AG10803 (cell line): ENCODE results near the gene C6orf47.

ENCODE experiments used
- DNase-seq: peaks from one replicate; pipeline ENCODE4 v3.0.0; 2010; ENCODE audit warnings: low read depth
- H3K4me3 ChIP-seq: 2 replicates; pipeline ENCODE4 v1.5.1; 2011; ENCODE audit warnings: mild to moderate bottlenecking, low read length, control low read depth
- TF ChIP-seq, protein P1 (sequence below): conservative IDR thresholded peaks from 2 replicates; pipeline ENCODE4 v1.5.1; 2011; ENCODE audit warnings: mild to moderate bottlenecking, low read length, control low read depth, inconsistent platforms

The C6orf47 gene

DNA sequence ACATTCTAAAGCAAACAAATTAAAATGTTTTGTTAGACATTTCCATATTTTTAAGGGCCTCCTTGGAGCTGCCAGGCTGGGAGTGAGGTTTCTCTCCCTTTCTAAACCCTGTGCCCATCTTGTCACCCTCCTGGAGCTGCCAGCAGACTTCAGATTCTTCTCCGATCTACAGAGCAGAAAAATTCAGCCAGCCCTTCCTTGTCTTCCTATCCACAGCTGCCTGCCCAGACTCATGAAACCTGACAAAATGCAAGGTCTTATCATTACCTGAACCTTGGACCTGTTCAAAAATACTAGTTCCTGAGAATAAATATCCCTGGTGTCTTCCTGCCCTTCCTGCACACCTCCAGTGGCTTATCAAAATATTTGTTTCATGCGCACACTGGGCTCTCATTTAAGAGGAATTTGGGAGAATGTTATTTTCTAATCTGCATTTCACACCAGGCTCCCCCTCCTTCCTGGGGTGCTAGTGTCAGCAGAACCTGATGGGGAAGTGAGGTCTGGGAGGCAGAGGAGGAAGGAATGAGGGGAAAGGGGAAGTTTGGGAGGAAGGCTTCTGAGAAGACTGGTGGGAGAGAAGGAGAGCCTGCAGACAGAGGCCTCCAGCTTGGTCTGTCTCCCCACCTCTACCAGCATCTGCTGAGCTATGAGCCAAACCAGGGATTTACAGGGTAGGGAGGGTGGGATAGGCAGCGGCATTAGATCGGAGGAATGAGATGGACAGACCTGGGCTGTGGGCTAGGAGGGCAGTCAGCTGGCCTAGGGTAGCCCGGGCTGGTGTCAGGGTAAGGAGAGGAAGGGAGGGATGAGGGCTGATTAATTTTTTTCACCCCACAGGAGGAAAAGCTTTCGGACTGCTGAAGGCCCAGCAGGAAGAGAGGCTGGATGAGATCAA, 45.6 kb downstream of the C6orf47 start, which contains the start of gene AIF1:
AIF1 (plus strand) TSS at position 551 of the 895 bp plus-strand sequence; CDS start at position 647, 96 bp downstream.
- TF ChIP-seq, protein P1, sequence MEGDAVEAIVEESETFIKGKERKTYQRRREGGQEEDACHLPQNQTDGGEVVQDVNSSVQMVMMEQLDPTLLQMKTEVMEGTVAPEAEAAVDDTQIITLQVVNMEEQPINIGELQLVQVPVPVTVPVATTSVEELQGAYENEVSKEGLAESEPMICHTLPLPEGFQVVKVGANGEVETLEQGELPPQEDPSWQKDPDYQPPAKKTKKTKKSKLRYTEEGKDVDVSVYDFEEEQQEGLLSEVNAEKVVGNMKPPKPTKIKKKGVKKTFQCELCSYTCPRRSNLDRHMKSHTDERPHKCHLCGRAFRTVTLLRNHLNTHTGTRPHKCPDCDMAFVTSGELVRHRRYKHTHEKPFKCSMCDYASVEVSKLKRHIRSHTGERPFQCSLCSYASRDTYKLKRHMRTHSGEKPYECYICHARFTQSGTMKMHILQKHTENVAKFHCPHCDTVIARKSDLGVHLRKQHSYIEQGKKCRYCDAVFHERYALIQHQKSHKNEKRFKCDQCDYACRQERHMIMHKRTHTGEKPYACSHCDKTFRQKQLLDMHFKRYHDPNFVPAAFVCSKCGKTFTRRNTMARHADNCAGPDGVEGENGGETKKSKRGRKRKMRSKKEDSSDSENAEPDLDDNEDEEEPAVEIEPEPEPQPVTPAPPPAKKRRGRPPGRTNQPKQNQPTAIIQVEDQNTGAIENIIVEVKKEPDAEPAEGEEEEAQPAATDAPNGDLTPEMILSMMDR = no peak
- no peak within 1 kb of the TSS for H3K4me3 ChIP-seq
- DNase-seq = no peak

DNA sequence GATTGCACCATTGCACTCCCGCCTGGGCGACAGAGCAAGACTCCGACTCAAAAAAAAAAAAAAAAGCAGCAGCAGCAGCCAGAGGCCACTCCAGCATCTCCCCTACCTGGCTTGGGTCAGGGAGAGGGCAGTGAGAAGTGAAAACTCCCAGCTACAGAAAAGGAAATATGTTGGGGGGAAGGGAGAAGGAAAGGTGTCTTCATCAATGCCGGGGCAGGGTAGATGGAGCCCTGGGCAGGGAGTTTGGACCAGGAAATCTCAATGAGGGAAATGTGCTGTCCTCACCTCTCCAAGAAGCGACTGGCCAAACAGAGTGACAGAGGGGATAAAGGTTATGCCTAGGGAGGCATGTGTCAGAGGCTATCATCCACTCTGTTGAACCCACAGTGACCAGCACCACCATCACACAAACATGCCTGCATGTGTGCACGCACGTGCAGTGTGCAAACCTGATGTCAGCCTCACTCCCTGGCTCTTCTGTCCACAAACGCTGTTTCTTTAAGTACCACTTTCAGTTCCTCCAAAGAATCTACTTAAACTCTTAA, 46.4 kb downstream of the C6orf47 start:
- no peak for DNase-seq
- TF ChIP-seq, protein P1 = no peak
- H3K4me3 ChIP-seq = no peak overlapping the region

DNA sequence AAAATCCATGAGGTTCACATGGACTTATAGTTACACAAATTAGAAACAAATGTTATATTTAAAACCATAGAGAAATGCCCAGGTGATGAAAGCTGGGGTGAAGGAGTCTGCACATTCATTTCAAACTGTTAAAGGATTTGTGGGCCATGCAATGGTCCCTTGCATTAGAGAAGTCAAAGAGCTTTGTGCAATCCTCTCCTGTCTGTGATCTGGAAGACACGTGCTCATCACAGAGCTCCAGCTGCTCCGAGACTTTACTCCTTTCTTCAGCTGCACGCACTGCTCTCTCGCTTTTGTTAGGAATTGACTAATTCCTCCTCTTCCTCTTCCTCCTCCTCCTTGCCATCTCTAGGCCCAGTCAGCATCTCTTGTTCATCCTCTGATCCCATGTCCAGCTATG, 49.6 kb downstream of the C6orf47 start:
- DNase-seq = peak; percentile 78
- no peak overlapping the region for H3K4me3 ChIP-seq
- TF ChIP-seq, protein P1 = no peak

DNA sequence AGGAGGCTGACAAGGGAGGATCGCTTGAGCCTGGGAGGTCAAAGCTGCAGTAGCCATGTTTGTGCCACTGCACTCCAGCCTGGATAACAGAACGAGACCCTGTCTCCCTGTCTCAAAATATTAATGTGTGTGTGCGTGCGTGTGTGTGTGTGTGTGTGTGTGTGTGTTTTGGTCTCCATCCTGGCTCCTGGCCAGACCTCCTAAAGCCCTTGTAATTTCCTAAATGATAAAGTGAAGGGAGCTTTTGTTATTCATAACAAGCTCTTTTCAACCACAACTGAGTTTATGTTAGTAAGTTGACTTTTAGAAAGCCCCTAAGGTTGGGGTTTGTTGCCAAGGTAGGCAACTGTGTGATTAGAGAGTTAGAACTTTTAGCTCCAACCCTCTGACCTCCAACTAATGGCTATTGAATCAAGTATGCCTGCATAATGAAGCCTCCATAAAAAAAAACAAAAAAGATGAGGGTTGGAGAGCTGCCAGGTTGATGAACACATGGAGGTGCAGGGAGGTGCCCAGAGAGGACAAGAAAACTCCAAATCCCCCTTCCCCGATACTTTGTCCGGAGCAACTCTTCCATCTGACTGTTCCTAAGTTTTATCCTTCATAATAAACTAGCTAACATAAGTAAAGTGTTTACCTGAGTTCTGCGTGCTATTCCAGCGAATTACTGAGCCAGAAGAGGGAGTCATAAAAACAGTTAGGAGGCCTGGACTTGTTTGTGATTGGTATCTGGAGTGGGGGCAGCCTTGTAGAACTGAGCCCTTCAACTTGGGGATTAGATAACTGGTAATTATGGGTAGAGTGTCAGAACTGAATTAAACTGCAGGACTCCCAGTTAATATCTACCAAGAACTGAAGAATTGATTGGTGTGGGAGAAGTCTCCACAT, 50.8 kb downstream of the C6orf47 start:
- no peak overlapping the region for H3K4me3 ChIP-seq
- no peak for DNase-seq
- TF ChIP-seq, protein P1 = no peak
